ENCODE results near the gene RPS29.
"Not testable (repeated sequence)": the region's sequence is repeated elsewhere in the genome, so short reads cannot be mapped to it uniquely, and the experiment has no call there.

The RPS29 gene

DNA sequence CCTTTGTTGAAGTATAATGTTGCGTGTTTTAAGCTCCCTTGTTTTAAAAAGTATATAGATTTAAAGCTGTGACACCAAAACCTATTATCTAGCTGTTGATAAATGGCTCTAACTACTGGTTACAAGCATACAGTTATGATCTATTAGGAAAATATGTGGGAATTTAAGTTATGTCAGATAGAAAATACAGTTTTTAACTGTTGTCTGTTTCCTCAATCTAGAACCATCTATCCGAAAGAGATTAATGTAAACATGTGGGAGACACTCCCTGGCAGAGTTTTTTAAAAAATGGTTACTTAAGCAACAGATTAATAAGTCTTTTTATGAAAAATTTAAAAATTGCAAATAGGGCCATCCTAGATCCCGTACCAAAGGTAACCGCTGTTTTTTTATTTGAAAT, 26.1 kb upstream of the RPS29 start:
- no peak for DNase-seq
- intact Hi-C loops (cut with DNase I): no loop called here

GRCh38 chr14:49607583-49607982, 21.4 kb upstream of the RPS29 start:
- no peak for DNase-seq
- intact Hi-C loops (cut with DNase I): no loop called here

DNA sequence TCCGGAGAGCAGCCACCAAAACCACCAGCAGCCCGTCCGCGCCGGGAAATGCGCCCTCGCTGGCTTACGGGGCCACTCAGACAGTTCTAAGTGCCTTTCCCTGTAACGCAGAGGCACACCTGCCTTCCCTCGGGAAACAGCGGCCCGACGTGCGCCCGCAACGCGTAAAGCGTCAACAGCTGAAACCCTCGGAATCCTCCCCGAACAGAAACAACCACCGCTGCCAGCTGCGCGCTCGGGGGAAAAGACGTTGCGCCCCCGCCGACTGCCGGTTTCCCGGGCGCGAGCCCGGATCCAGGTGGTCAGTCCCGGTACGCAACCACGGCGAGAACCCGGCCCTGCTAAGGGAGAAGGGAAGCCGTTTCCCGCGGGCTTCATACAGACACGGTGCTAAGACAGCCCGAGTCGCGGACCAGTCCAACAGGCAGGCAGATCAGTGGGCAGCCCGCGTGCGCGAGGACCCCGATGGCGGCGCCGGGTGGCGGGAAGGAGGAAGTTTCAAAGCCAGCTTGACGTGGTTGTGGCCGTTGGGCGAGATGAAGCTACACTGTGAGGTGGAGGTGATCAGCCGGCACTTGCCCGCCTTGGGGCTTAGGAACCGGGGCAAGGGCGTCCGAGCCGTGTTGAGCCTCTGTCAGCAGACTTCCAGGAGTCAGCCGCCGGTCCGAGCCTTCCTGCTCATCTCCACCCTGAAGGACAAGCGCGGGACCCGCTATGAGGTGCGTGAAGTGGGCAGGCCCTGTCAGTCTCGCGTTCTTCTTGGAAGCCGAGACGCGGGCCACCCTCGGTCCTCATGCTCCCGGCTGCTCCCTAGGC, 12.5 kb upstream of the RPS29 start, which contains the start of gene LRR1:
TSS of gene LRR1 (plus strand) at position 456 of the 816 bp plus-strand sequence. CDS start at position 537, 81 bp downstream.
- peak; percentile 60 to 92 (median 84) for DNase-seq
- intact Hi-C loops (cut with DNase I): no loop called here

- DNase-seq: peak in 6 of 42 donors; percentile 5 to 23 (median 12)
- intact Hi-C loops (cut with DNase I): no loop called here
These were observed 12.0 kb upstream of the RPS29 start for GRCh38 chr14:49598189-49598484.

- DNase-seq: peak in 2 of 42 donors; percentile 7 to 11
- intact Hi-C loops (cut with DNase I): no loop called here
These were observed 8.3 kb upstream of the RPS29 start for GRCh38 chr14:49594347-49595091.

- intact Hi-C loops (cut with DNase I): no loop called here
- DNase-seq: no peak
These were observed 6.8 kb upstream of the RPS29 start for GRCh38 chr14:49593016-49593415.

- intact Hi-C loops (cut with DNase I): no loop called here
- DNase-seq: no peak
These were observed 3.2 kb upstream of the RPS29 start for GRCh38 chr14:49589387-49589786.

GRCh38 chr14:49586673-49587460, 687 bp upstream of the RPS29 start:
- peak in 22 of 42 donors; percentile 3 to 61 (median 26) for DNase-seq
- intact Hi-C loops (cut with DNase I): loop anchor here (1.0 kb wide), 1 partner anchor 33 kb away; the partner anchor contains the start of genes MGAT2 and RPL36AL

- DNase-seq; intact Hi-C loops (cut with DNase I): not testable (repeated sequence)
These were observed 1.1 kb downstream of the RPS29 start for GRCh38 chr14:49584981-49585640.

DNA sequence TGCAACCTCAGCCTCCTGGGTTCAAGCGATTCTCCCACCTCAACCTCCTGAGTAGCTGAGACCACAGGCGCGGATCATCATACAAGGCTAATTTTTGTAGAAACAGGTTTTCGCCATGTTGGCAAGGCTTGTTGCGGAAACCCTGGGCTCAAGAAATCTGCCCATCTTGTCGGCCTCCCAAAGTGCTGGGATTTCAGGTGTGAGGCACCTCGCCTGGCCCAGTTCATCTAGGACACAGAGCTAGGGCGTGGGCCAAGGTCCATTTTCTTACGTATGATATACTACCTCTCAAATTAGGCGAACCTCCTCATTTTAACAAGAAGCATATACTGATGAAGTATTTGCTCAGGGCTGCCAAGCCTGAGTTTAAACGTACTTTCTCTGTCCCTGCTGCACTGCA, 2.1 kb downstream of the RPS29 start:
- intact Hi-C loops (cut with DNase I): no loop called here
- DNase-seq: no peak

- DNase-seq: no peak
- intact Hi-C loops (cut with DNase I): no loop called here
These were observed 2.6 kb downstream of the RPS29 start for GRCh38 chr14:49583629-49584028.

GRCh38 chr14:49582113-49582977, 3.8 kb downstream of the RPS29 start:
- no peak for DNase-seq
- intact Hi-C loops (cut with DNase I): no loop called here

DNA sequence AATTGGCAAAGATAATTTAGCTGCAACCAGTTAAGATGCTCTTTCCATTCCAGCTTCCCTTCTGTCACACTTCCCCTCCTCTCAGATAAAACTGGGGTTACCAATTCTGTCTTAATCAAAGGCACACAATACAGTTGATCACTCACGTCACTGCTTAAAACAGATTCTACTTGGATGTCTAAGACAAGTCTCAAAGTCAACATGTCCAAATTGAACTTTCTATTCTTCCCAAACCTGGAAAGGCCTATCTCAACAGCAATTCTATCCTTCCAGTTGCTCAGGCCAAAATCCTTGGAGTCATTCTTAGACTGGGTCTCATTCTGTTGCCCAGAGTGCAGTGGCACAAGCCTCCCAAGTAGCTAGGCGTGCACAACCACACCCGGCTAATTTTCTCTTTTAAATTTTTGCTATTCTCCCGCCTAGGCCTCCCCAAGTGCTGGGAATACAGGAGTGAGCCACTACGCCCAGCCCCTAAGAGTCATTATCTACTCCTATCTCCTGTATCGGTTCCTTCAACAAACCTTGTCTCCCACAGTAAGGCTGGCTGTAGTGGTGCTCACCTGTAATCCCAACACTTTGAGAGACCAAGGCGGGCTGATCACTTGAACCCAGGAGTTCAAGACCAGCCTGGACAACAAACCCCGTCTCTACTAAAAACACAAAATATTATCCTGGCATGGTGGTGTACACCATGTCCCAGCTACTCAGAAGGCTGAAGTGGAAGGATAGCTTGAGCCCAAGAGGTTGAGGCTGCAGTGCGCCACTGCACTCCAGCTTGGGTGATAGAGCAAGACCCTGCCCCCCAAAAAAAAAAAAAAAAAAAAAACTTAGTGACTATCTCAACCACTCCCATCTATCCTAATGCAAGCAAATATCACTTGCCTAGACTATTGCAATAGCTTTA, 4.7 kb downstream of the RPS29 start:
- intact Hi-C loops (cut with DNase I): no loop called here
- DNase-seq: no peak

- intact Hi-C loops (cut with DNase I): no loop called here
- no peak for DNase-seq
These were observed 6.3 kb downstream of the RPS29 start for GRCh38 chr14:49579841-49580240.

DNA sequence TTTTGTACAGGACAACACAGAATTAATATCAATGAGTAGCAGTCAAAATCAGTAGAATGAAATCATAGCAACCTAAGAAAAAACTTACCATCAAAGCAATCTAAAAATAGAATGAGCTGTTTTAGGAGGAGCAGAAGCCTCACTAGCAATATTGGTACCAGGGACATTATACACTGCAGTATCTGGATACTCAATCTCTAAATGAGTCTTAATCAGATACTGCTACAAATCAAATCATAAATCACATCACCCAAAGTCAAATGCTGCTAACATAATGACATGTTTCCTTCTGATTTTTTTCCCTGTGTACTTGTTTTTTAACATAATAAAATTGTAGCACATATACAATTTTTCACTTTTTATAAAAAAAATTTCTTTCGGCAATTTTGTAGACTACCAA, 8.0 kb downstream of the RPS29 start:
- no peak for DNase-seq
- intact Hi-C loops (cut with DNase I): no loop called here

DNA sequence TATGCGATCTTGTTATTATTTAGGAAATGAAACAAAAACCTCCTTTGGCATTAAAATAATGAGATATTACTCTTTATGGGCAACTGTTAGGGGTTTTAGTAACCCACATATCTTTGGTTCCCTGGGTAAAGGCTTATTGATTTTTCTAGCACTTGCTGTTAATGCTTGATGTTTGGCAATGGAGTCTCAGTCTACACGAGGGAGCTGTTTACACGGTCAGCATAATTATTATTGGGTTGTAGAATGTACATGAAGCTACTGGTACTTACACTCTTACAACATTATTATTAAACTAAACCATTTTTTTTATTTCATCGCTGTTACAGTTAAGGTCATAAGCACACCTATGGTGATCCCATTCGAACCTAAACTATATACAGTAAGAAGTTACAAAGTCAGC, 12.1 kb downstream of the RPS29 start:
- no peak for DNase-seq

GRCh38 chr14:49569281-49569680, 16.9 kb downstream of the RPS29 start:
- intact Hi-C loops (cut with DNase I): no loop called here
- DNase-seq: no peak

More for the DNA sequence above, 12.1 kb downstream of the RPS29 start:
- intact Hi-C loops (cut with DNase I): no loop called here

Data from head of caudate nucleus (tissue), 42 donors.